K562 (cell line): Measurements from ENCODE around the gene POLE2. TPM values are rescaled to one million over a fixed set of nuclear protein-coding genes. Genes with fewer than 3 reads are reported as not detected.

Experiments
- CEBPG ChIP-seq, 3 experiments: fragments of 200-800 bp in 1 of 3; sonication (Bioruptor generic) in 1 of 3; sonication (generic) in 1 of 3; formaldehyde crosslinking in 1 of 3; IDR thresholded peaks in 2 of 3; conservative IDR thresholded peaks in 1 of 3; 2 replicates each; pipeline versions ENCODE4 v1.6.1 to v1.8.0; 2016 to 2022; ENCODE audit warnings: missing compliant biosample characterization in 2 of 3, missing genetic modification characterization in 2 of 3, mild to moderate bottlenecking in 1 of 3, missing genetic modification reagents in 1 of 3
- CLOCK ChIP-seq: fragments of 250-450 bp; sonication (Bioruptor Pico); IDR thresholded peaks from 2 replicates; pipeline ENCODE4 v1.4.0; 2020; ENCODE audit warnings: mild to moderate bottlenecking, moderate library complexity, borderline replicate concordance
- CUX1 ChIP-seq: fragments of 200-800 bp; sonication (Bioruptor generic); IDR thresholded peaks from 2 replicates; pipeline ENCODE4 v1.6.1; 2016; ENCODE audit warnings: missing genetic modification characterization, missing compliant biosample characterization
- ESRRB ChIP-seq: fragments of 250-450 bp; sonication (Bioruptor Pico); IDR thresholded peaks from 2 replicates; pipeline ENCODE4 v1.5.0; 2020; ENCODE audit warnings: mild to moderate bottlenecking, moderate library complexity, borderline replicate concordance
- ETS2 ChIP-seq: IDR thresholded peaks from 2 replicates; pipeline ENCODE4 v1.6.1; 2016; ENCODE audit warnings: borderline replicate concordance, missing genetic modification characterization, mild to moderate bottlenecking, moderate library complexity, missing compliant biosample characterization; ENCODE audit not compliant: poor library complexity, severe bottlenecking
- MBD1 ChIP-seq: fragments of 250-450 bp; sonication (Bioruptor Pico); IDR thresholded peaks from 2 replicates; pipeline ENCODE4 v1.8.0; 2022; ENCODE audit warnings: inconsistent platforms
- POLR2A ChIP-seq: fragments of 450-650 bp; conservative IDR thresholded peaks from 2 replicates; pipeline ENCODE4 v1.6.1; 2016
- RBM14 ChIP-seq: fragments of 200-400 bp; formaldehyde crosslinking; IDR thresholded peaks from 2 replicates; pipeline ENCODE4 v1.6.1; 2018; ENCODE audit warnings: low read depth, mild to moderate bottlenecking, low read length, moderate library complexity, borderline replicate concordance; ENCODE audit not compliant: insufficient read depth
- RBM17 ChIP-seq: fragments of 200-400 bp; formaldehyde crosslinking; IDR thresholded peaks from 2 replicates; pipeline ENCODE4 v1.6.1; 2017; ENCODE audit warnings: low read depth, mild to moderate bottlenecking, low read length, borderline replicate concordance
- SLC30A9 ChIP-seq: fragments of 250-450 bp; sonication (Bioruptor Pico); IDR thresholded peaks from 2 replicates; pipeline ENCODE4 v1.8.0; 2022; ENCODE audit warnings: mild to moderate bottlenecking, moderate library complexity
- ZBTB7A ChIP-seq: IDR thresholded peaks from 2 replicates; pipeline ENCODE4 v1.6.1; 2011; ENCODE audit warnings: low read depth, mild to moderate bottlenecking, low read length, moderate library complexity, borderline replicate concordance; ENCODE audit not compliant: control insufficient read depth
- ZBTB8A ChIP-seq: fragments of 450-650 bp; IDR thresholded peaks from 2 replicates; pipeline ENCODE4 v1.6.1; 2018; ENCODE audit warnings: mild to moderate bottlenecking, moderate library complexity; ENCODE audit not compliant: partially characterized antibody
- ZNF354B ChIP-seq: fragments of 250-450 bp; sonication (Bioruptor Pico); IDR thresholded peaks from 2 replicates; pipeline ENCODE4 v1.4.0; 2020
- ZNF778 ChIP-seq: fragments of 450-650 bp; formaldehyde crosslinking; IDR thresholded peaks from 2 replicates; pipeline ENCODE4 v1.4.0; 2020; ENCODE audit warnings: mild to moderate bottlenecking, moderate library complexity
- polyA plus RNA-seq, 8 experiments: library from polyadenylated mRNA; depleted of rRNA in 4 of 8; stranded (reverse) in 5 of 8; unstranded in 3 of 8; fragments of >200 nt; fragmentation: Nextera tagmentation in 2 of 8; fragmentation: Illumina TruSeq in 1 of 8; extraction: Ambion mirVana in 2 of 8; extraction: Trizol in 1 of 8; gene quantifications; 2 replicates each; pipeline versions ENCODE4 v1.2.1 to v1.2.3, GENCODE V29; 2011 to 2014; ENCODE audit warnings: inconsistent platforms in 1 of 8, missing spikeins in 1 of 8
- total RNA-seq, 7 experiments: library from RNA; depleted of rRNA in 6 of 7; stranded (reverse); fragments of >200 nt in 6 of 7; fragmentation: Illumina TruSeq in 2 of 7; extraction: Trizol in 2 of 7; gene quantifications; 2 replicates each; pipeline versions ENCODE4 v1.2.1 to v1.2.3, GENCODE V29; 2011 to 2021; ENCODE audit warnings: low replicate concordance in 1 of 7

Gene POLE2
- total and polyA plus RNA-seq, 9 of the 15 experiments (the other 6 are each of a cell fraction or from before 2014, with no cell fraction given), result 30.7 to 78.4 (median 55.4) TPM

- TF ChIP-seq CLOCK (no peak), ESRRB (CRISPR knock-in tag) (no peak), CEBPG (CRISPR knock-in tag; IDR thresholded peaks at IDR 0.05) (no peak), CEBPG (tag; conservative IDR thresholded peaks at IDR 0.05 in 1 of 2, IDR thresholded peaks at IDR 0.05 in 1 of 2) (no peak), CUX1 (CRISPR knock-in tag) (no peak), RBM17 (no peak), POLR2A (peak; percentile 95), RBM14 (0 out of 2 replicates have a peak, but pooled peaks have one; percentile 73), ZNF354B (no peak), ZBTB8A (no peak), MBD1 (CRISPR knock-in tag) (no peak), ZNF778 (CRISPR knock-in tag) (no peak), ZBTB7A (no peak), SLC30A9 (CRISPR knock-in tag) (no peak), ETS2 (no peak)
Measured at GRCh38 chr14:49598485-49599300, 89.3 kb downstream of the POLE2 start, which contains the start of gene LRR1 (continued).
